GM23338 (cell line): ENCODE data around the gene ETNPPL. TPM values are rescaled to one million over a fixed set of nuclear protein-coding genes. Genes with fewer than 3 reads are reported as not detected.

Experiments
- ATAC-seq: fragments of 200-7000 bp; cut with Tn5 transposase; 3 replicates; pipeline ENCODE4 v1.9.1; 2020
- DNase-seq: peaks from one replicate; pipeline ENCODE4 v3.0.0-alpha.2; 2015; ENCODE audit warnings: low spot score
- H2AFZ ChIP-seq: fragments of 200-600 bp; sonication (generic); 2 replicates; pipeline ENCODE4 v1.8.0; 2016; ENCODE audit warnings: antibody characterized with exemption, mild to moderate bottlenecking, moderate library complexity
- H3F3A ChIP-seq: fragments of 200-600 bp; sonication (generic); replicated peaks from 2 replicates; pipeline ENCODE4 v1.8.0; 2017; ENCODE audit warnings: antibody characterized with exemption, mixed run types, low read depth
- H3K27ac ChIP-seq: fragments of 200-600 bp; sonication (generic); 2 replicates; pipeline ENCODE4 v1.6.1; 2016; ENCODE audit warnings: low read depth
- H3K27me3 ChIP-seq: fragments of 200-600 bp; sonication (generic); 2 replicates; pipeline ENCODE4 v1.8.0; 2016; ENCODE audit warnings: mild to moderate bottlenecking, mixed run types, moderate library complexity; ENCODE audit not compliant: insufficient read depth
- H3K36me3 ChIP-seq: fragments of 200-600 bp; sonication (generic); 2 replicates; pipeline ENCODE4 v1.8.0; 2016; ENCODE audit warnings: mild to moderate bottlenecking; ENCODE audit not compliant: insufficient read depth
- H3K4me1 ChIP-seq: fragments of 200-600 bp; sonication (generic); 2 replicates; pipeline ENCODE4 v1.8.0; 2016; ENCODE audit warnings: mild to moderate bottlenecking, moderate library complexity; ENCODE audit not compliant: insufficient read depth
- H3K4me2 ChIP-seq: fragments of 200-600 bp; sonication (generic); 2 replicates; pipeline ENCODE4 v1.7.1; 2017; ENCODE audit warnings: mixed run types
- H3K4me3 ChIP-seq: fragments of 200-600 bp; sonication (generic); 2 replicates; pipeline ENCODE4 v1.6.1; 2016; ENCODE audit warnings: mixed run types
- H3K79me2 ChIP-seq: fragments of 200-600 bp; sonication (generic); replicated peaks from 2 replicates; pipeline ENCODE4 v1.8.0; 2017; ENCODE audit warnings: mild to moderate bottlenecking; ENCODE audit not compliant: insufficient read depth
- H3K9me2 ChIP-seq: fragments of 200-600 bp; sonication (generic); 2 replicates; pipeline ENCODE4 v1.8.0; 2017; ENCODE audit not compliant: insufficient read depth
- H4K20me1 ChIP-seq: fragments of 200-600 bp; sonication (generic); replicated peaks from 2 replicates; pipeline ENCODE4 v1.8.0; 2017; ENCODE audit warnings: mild to moderate bottlenecking; ENCODE audit not compliant: insufficient read depth
- H3K27ac Mint-ChIP-seq: 2 replicates; pipeline ENCODE4 v1.8.0; 2020; ENCODE audit warnings: inconsistent platforms, mild to moderate bottlenecking, moderate library complexity, mixed read lengths
- H3K27me3 Mint-ChIP-seq: 3 replicates; pipeline ENCODE4 v1.8.0; 2022; ENCODE audit warnings: low read depth, mild to moderate bottlenecking, moderate library complexity, mixed read lengths, inconsistent platforms; ENCODE audit not compliant: insufficient read depth, poor library complexity
- H3K36me3 Mint-ChIP-seq: 3 replicates; pipeline ENCODE4 v1.8.0; 2021; ENCODE audit warnings: low read depth, mild to moderate bottlenecking, inconsistent platforms, moderate library complexity, mixed read lengths
- H3K4me1 Mint-ChIP-seq: 3 replicates; pipeline ENCODE4 v1.8.0; 2020; ENCODE audit warnings: mild to moderate bottlenecking, inconsistent platforms, mixed read lengths
- H3K4me3 Mint-ChIP-seq: 3 replicates; pipeline ENCODE4 v1.8.0; 2021; ENCODE audit warnings: moderate library complexity, mild to moderate bottlenecking, inconsistent platforms, mixed read lengths
- H3K9me3 Mint-ChIP-seq: 3 replicates; pipeline ENCODE4 v1.8.0; 2020; ENCODE audit warnings: moderate library complexity, mild to moderate bottlenecking, inconsistent platforms, mixed read lengths
- CREB1 ChIP-seq: fragments of 250-450 bp; sonication (Bioruptor Pico); IDR thresholded peaks from 2 replicates; pipeline ENCODE4 v1.5.0; 2020; ENCODE audit warnings: low read depth, mild to moderate bottlenecking, moderate library complexity
- CTCF ChIP-seq, 2 experiments: fragments of 200-600 bp in 1 of 2; sonication (generic) in 1 of 2; conservative IDR thresholded peaks; 2 replicates each; pipeline versions ENCODE4 v1.5.1 to v1.6.1; 2016 to 2017; ENCODE audit warnings: antibody characterized with exemption in 2 of 2, low read depth in 2 of 2, mild to moderate bottlenecking in 2 of 2, moderate library complexity in 1 of 2
- ETS1 ChIP-seq: IDR thresholded peaks from 2 replicates; pipeline ENCODE4 v1.6.1; 2016; ENCODE audit warnings: antibody characterized with exemption
- EZH2 ChIP-seq: fragments of 200-600 bp; sonication (generic); IDR thresholded peaks from one replicate; pipeline ENCODE4 v1.8.0; 2017; ENCODE audit warnings: antibody characterized with exemption, mild to moderate bottlenecking, low read depth; ENCODE audit not compliant: unreplicated experiment
- EZH2phosphoT487 ChIP-seq: fragments of 200-600 bp; sonication (generic); IDR thresholded peaks from one replicate; pipeline ENCODE4 v1.8.1; 2018; ENCODE audit warnings: antibody characterized with exemption; ENCODE audit not compliant: unreplicated experiment
- JUNB ChIP-seq: IDR thresholded peaks from one replicate; pipeline ENCODE4 v1.6.1; 2016; ENCODE audit warnings: antibody characterized with exemption; ENCODE audit not compliant: unreplicated experiment
- NANOG ChIP-seq: IDR thresholded peaks from 2 replicates; pipeline ENCODE4 v1.6.1; 2016; ENCODE audit warnings: antibody characterized with exemption, borderline replicate concordance
- POLR2AphosphoS5 ChIP-seq: IDR thresholded peaks from 2 replicates; pipeline ENCODE4 v1.6.1; 2016; ENCODE audit warnings: antibody characterized with exemption, low read depth
- REST ChIP-seq: IDR thresholded peaks from one replicate; pipeline ENCODE4 v1.6.1; 2018; ENCODE audit warnings: antibody characterized with exemption; ENCODE audit not compliant: unreplicated experiment
- STAT1 ChIP-seq: IDR thresholded peaks from one replicate; pipeline ENCODE4 v1.6.1; 2016; ENCODE audit warnings: antibody characterized with exemption; ENCODE audit not compliant: unreplicated experiment
- ZNF114 ChIP-seq: fragments of 250-450 bp; sonication (Bioruptor Pico); IDR thresholded peaks from 2 replicates; pipeline ENCODE4 v1.5.0; 2020; ENCODE audit warnings: mild to moderate bottlenecking, moderate library complexity
- ZNF331 ChIP-seq: fragments of 250-450 bp; sonication (Bioruptor Pico); IDR thresholded peaks from 2 replicates; pipeline ENCODE4 v1.5.0; 2020; ENCODE audit warnings: low read depth, mild to moderate bottlenecking, moderate library complexity
- ZNF462 ChIP-seq: fragments of 250-450 bp; sonication (Bioruptor Pico); IDR thresholded peaks from 2 replicates; pipeline ENCODE4 v1.5.0; 2020; ENCODE audit warnings: mild to moderate bottlenecking, moderate library complexity
- polyA plus RNA-seq: library from polyadenylated mRNA; unstranded; fragments of >200 nt; fragmentation: Nextera tagmentation; extraction: Ambion mirVana; gene quantifications from 2 replicates; pipeline ENCODE4 v1.2.1, GENCODE V29; 2016
- total RNA-seq: library from RNA; depleted of rRNA; stranded (reverse); fragments of >200 nt; shearing (Covaris generic); gene quantifications from 2 replicates; pipeline ENCODE4 v1.2.3, GENCODE V29; 2014

Gene ETNPPL
- total and polyA plus RNA-seq, 2 experiments from 2014 or later = 1.2 to 1.5 TPM

GRCh38 chr4:108787106-108787505 is 24.3 kb upstream of the ETNPPL start:
- Histone ChIP-seq H3K4me3 (no peak overlapping the region), H3K4me1 (no peaks in the 10 kb centered on the region), H3K27ac (no peak overlapping the region), H3K36me3 (no peaks in the 10 kb centered on the region), H3K9me2 (no peaks in the 10 kb centered on the region), H3K79me2 (no peaks in the 10 kb centered on the region), H3K27me3 (no peaks in the 10 kb centered on the region), H2AFZ (no peak overlapping the region), H3K4me2 (no peak overlapping the region), H3F3A (no peaks in the 10 kb centered on the region), H4K20me1 (no peaks in the 10 kb centered on the region)
- no peaks in the 10 kb centered on the region for H3K9me3 Mint-ChIP-seq
- H3K27me3 Mint-ChIP-seq = peaks cover 4% of the 10 kb centered on the region
- TF ChIP-seq NANOG = no peak
- TF ChIP-seq CTCF (conservative IDR thresholded peaks at IDR 0.05; ENCODE audit: low read depth in 2 of 2) = no peak
- TF ChIP-seq ETS1 = no peak
- TF ChIP-seq ZNF462 (CRISPR knock-in tag) = no peak
- no peak for TF ChIP-seq EZH2phosphoT487
- TF ChIP-seq JUNB = no peak
- no peak for TF ChIP-seq CREB1 (CRISPR knock-in tag)
- TF ChIP-seq ZNF114 = no peak
- TF ChIP-seq EZH2 = no peak
- TF ChIP-seq STAT1 = no peak
- TF ChIP-seq REST = no peak
- no peak for TF ChIP-seq ZNF331 (CRISPR knock-in tag)
- TF ChIP-seq POLR2AphosphoS5 = no peak
- H3K4me3 Mint-ChIP-seq = no peak overlapping the region
- peaks cover 9% of the 10 kb centered on the region; the same call in 1 of the 3 replicates for H3K4me1 Mint-ChIP-seq
- H3K27ac Mint-ChIP-seq = no peak overlapping the region
- no peak for ATAC-seq
- no peaks in the 10 kb centered on the region for H3K36me3 Mint-ChIP-seq
- DNase-seq = no peak
